RPMI7951 (cell line): ENCODE data around the gene DUSP28. TPM values are rescaled to one million over a fixed set of nuclear protein-coding genes. Genes with fewer than 3 reads are reported as not detected.

Source experiments
- DNase-seq: peaks from one replicate; pipeline ENCODE4 v3.0.0-alpha.2; 2012; ENCODE audit warnings: low read depth
- total RNA-seq: library from RNA; depleted of rRNA; stranded (reverse); fragments of >200 nt; shearing (Covaris generic); gene quantifications from 2 replicates; pipeline ENCODE4 v1.2.3, GENCODE V29; 2014

The DUSP28 gene
- total RNA-seq, 1 experiment from 2014 or later, result 5.3 TPM

DNA sequence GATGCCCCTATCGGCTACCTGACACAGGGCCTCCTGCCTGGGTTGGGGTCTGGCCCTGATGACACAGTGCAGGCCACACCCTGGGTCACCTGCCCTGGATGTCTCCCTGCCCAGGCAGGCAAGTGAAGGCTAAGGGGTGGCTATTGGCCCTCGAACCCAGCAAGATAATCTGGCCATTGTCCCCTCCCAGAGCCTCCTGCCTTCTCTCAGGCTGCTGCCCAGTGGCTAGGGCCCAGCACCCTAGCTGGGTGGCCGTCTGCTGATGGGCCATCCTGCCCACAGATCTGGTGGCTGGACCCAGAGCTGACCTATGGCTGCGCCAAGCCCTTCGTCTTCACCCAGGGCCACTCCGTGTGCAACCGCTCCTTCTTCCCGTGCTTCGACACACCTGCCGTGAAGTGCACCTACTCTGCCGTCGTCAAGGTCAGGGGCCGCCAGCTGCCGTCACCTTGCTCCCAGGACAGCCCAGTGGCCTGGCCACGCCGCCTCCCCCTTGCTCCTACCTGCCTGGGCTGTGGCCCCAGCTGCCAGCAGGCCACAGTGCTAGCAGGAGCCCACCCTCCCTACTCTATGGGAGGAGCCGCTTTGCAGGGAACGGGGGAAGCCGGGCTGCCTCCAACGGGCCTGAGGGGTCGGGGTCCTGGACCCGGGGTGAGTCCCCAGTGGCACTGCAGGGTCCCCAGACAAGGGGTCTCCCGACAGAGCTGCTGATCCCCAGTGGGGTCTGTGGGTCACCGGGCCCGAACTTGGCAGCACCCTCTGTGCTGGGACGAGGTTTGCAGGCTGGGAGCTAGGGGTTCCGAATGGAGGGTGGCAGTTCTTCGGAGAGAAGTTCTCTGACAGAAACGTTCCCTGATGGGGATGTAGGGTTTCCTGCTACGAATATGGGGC is 12.2 kb downstream of the DUSP28 start:
- no peak for DNase-seq

GRCh38 chr2:240573071-240573515 is 12.9 kb downstream of the DUSP28 start:
- DNase-seq, result no peak

DNA sequence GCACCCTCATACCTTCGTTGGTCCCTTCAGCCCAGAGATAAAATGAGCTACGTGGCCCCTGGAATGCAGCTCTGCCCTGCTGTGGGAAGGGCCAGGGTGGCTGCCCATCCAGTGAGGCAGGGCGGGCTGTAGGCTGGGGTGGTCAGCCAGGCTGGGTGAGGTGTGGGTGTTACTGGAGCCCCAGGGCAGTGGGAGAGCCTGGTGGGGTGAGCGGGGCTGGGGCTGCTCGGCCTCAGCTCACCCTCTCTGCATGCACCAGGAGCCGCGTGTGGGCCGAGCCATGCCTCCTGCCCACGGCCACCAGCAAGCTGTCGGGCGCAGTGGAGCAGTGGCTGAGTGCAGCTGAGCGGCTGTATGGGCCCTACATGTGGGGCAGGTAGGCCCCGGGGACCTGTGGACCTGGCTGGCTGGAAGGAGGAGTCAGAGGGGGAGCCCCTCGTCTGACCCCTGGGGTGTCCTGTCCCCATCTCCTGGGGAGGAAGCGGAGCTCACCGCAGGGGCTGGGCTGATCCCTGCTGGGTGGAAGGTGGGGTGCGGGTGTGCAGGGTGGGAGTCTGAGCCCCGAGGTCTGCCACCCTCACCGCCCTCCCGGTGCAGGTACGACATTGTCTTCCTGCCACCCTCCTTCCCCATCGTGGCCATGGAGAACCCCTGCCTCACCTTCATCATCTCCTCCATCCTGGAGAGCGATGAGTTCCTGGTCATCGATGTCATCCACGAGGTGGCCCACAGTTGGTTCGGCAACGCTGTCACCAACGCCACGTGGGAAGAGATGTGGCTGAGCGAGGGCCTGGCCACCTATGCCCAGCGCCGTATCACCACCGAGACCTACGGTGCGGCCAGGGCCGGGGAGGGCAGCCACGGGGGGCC is 13.6 kb downstream of the DUSP28 start:
- no peak for DNase-seq

- no peak for DNase-seq
These were observed 14.4 kb downstream of the DUSP28 start for GRCh38 chr2:240574386-240575100.

DNA sequence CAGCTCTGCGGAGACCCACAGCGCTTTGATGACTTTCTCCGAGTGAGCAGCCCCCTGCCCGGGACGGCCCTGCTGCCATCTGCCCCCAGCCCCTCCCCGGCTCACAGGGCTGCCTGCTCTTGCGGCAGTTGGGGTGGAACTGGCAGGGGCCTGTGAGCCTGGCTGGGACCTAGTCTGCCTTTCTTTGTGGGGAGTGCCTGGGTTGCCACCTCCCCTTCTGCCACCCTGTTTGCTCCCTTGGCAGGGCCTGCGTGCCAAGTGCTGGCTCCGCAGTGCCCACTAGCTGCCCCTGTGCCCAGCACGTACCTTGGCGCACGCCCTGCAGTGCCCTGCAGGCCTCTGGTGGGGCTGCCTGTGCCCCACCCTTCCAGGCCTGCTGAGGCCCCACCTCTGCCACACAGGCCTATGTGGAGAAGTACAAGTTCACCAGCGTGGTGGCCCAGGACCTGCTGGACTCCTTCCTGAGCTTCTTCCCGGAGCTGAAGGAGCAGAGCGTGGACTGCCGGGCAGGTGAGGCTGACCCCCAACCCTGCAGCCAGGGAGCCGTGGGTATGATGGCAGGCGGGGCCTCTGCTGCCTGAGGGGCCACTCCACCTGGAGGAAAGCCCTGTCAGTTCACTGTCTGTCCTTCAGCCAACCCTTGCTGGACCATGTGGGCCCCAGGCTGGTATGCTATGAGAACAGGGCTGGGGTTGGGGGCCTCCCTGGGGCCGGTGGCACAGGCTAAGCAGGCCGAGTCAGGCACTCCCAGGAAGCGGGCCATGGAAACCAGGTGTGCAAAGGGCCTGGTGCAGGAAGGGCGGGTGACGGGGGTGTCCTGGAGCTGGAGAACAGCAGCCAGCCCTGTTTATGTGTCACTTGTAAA is 15.2 kb downstream of the DUSP28 start:
- no peak for DNase-seq

DNA sequence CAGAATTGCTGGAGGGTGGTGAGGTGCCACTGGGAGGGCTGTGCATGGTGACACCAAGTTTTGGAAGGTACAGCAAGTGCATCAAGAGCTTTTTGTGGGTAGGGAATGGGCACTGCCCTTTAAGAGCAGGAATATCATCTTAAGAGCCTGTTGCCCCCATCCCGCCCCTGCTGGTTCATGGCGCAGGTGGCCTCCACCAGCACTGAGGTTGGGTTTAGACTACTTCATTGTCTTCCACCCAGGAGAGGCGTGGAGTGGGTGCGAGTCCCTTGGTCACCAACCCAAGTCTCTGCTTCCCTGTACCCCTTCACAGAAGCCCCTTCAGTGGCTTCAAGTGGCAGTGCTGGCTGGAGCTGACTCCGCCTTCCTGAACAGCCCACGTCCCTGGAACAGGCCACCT is 15.9 kb downstream of the DUSP28 start:
- DNase-seq, result no peak

DNA sequence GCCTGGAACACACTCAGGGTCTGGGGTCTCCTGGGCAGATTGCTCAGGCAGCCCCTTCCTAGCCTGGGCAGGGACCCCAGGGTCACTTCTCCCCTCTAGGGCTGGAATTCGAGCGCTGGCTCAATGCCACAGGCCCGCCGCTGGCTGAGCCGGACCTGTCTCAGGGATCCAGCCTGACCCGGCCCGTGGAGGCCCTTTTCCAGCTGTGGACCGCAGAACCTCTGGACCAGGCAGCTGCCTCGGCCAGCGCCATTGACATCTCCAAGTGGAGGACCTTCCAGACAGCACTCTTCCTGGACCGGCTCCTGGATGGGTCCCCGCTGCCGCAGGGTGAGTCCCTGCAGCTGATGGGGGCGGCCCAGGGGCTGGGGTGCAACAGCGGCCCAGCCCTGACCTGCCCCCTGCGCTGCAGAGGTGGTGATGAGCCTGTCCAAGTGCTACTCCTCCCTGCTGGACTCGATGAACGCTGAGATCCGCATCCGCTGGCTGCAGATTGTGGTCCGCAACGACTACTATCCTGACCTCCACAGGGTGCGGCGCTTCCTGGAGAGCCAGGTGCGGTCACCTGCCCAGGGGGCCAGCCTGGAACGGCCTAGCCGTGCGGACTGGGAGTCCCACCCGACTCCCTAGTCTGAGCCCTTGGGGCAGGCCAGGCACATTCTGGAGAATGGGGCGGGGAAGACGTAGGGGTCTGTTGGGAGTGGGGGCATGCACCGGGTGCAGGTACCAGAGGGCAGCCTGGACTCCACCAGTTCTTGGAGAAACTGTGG is 16.5 kb downstream of the DUSP28 start:
- DNase-seq, result no peak

DNA sequence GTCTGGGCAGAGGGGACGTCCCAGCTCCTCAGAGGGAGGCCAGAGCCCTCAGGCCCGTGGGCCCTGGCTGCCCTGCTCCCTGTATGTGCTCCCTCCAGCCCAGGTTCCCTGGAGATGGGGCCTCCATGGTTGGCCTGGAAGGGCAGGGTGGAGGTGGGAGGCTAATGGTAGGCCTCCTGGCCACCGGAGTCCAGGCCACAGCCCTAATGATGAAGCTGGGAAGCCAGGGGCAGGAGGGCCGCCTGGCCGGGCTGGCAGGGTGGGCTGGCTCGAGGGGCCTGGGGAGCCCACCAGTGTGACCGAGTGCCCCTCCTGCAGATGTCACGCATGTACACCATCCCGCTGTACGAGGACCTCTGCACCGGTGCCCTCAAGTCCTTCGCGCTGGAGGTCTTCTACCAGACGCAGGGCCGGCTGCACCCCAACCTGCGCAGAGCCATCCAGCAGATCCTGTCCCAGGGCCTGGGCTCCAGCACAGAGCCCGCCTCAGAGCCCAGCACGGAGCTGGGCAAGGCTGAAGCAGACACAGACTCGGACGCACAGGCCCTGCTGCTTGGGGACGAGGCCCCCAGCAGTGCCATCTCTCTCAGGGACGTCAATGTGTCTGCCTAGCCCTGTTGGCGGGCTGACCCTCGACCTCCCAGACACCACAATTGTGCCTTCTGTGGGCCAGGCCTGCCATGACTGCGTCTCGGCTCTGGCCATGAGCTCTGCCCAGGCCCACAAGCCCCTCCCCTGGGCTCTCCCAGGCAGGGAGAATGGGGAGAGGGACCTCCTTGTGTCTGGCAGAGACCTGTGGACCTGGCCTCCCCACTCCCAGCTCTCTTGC is 17.3 kb downstream of the DUSP28 start:
- DNase-seq, result no peak

DNA sequence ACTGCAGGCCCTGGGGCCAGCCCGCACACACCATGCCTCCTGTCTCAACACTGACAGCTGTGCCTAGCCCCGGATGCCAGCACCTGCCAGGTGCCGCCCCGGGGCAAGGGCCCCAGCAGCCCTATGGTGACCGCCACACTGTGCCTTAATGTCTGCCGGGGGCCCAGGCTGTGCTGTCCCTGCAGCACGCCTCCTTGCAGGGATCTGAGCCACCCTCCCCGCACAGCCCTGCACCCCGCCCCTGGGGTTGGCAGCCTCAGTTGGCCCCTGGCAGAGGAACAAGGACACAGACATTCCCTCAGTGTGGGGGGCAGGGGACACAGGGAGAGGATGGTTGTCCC is 17.9 kb downstream of the DUSP28 start:
- no peak for DNase-seq

DNA sequence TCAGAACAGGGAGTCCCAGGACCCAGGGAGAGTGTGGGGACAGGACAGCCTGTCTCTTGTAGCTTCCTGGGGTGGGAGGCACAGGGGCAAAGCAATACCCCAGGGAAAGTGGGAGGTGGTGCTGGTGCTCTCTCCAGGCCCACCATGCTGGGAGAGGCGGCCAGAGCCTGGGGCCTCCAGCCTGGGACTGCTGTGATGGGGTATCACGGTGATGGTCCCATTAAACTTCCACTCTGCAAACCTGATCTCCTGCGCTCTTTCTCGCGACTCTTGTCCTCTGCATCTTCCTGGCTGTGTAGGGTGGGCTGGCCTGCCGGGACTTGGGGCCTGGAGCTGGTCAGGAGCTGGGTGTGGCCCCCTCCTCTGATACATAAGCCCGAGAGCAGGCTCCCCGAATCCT is 18.3 kb downstream of the DUSP28 start:
- no peak for DNase-seq

- DNase-seq, result no peak
These were observed 19.1 kb downstream of the DUSP28 start for GRCh38 chr2:240579071-240579762.

DNA sequence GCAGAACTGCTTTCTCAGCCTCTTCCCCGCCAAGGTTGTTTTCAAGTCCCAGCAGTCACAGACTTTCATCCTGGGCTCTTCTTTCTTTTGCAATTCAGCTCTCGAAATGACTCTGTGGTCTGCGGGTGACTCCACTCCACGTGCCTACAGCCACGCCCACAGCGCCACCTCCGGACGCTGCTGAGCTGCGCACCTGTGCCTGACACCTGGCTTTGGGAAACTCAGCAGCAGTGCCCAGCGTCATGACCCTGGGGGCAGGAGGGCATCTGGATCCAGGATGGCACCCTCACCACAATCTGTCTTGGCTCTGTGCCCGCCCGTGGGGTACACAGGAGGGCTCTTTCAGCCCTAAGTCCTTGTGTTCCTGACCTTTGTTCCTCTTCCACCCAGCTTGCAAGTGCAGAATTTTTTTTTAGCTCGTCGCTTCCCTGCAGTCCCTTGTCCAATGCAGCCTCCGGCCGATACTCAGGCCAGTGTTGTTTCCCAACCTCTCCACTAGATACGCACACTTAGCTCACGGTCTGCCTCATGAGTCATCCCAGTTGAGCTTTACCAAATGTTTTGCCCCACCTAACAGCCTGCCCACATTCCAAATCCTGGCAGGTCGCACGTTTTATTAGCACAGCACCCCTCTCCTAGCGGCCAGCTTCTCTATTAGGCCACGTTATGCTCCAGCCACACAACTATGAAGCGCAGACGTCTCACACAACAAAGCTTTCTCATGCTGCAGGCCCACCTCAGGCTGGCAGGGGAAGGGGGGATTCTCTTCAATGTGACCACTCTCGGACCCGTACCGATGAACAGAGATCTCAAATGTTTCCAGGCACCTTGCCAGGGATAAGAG is 19.8 kb downstream of the DUSP28 start:
- peak; percentile 93 for DNase-seq

DNA sequence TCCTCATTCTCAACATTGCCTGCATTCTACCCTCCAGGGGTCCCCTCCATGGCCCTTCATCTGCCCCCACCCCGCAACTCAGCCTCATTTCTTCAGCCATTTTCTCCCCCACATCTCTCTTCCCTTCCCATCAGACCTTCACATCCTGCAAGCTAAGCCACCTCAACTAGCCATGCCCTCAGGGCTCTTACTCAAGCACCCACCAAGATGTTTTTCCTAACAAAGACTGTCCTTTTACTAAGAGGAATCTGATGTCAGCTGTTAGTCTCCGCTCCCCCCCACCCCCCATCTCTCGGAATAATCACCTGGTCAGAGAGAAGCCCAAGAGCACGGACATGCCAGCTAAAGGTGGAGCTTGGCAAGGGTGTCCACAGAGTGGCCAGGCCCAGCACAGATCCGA is 21.7 kb downstream of the DUSP28 start:
- peak; percentile 81 for DNase-seq

DNA sequence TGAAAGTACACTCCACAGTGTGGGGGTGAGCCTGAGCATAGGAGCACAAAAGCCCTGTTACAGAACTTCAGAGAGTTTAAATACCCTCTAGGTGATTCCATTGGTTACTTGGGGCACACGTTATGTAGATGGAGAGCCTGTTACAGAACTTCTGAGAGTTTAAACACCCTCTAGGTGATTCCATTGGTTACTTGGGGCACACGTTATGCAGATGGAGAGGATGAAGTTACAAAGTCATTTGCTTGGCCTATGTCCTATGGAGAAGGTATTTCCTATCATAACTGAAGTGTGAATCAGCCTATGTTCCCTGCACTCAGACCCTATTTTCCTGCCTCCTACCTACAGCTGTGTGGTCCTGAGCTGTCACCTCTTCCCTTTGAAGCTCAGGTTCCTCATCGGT is 22.6 kb downstream of the DUSP28 start:
- no peak for DNase-seq

DNA sequence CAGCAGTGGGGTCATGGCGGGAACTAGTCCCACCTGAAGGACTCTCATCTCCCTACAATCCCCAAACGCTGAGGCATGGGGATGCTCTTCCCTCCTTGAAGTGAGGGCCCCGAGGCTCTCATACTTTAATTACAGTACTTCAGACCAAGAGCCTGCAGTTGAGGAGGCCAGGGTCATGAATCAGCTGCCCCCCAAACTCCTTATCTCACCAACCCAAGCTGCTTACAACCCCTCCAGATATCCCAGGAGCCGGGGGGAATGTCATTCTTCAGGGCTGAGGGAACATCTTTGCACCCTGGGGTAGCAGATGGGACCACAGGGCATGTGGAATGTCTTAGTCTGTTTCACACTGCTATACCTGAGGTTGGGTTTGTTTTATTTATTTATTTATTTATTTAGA is 23.6 kb downstream of the DUSP28 start:
- DNase-seq, result no peak

DNA sequence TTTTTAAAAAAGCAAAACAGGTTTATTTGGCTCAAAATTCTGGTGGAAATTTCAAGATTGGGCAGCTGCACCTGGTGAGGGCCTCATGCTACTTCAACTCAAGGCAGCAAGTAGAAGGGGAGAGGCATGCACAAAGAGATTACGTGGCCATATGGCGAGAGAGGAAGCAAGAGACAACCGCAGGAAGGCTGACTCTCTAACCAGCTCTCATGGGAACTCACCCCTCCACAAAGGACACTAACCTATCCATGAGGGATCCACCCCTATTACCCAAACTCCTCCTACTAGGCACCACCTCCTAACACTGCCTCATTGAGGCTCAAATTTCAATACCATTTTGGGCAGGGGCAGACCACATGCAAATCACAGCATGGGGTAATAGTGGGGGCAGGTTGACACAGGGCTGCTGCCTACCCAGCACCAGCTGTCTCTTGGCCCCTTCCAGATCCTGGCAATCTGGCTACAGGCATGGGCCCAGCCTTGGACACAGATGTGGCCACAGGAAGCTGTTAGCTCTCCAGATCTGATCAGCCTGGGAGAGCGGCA is 24.4 kb downstream of the DUSP28 start:
- peak; percentile 73 for DNase-seq

DNA sequence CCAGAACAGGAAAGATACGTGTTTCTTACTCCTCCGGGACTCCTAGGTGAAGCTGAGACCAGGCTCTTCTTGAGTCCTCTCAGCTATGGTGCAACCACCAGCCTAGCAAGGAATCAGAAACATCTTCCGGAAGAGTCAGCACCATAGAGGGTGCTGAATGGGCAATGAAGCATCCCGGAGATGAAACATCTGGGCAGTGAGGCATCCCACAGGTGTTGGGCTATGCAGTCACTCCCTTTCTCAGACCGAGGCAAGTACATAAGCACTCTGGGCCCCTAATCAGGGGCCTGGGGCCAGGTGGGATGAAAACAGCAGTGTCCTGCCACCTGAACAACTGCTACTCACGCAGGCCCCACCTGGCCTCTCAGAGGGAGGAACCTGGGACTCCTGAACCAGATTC is 24.9 kb downstream of the DUSP28 start:
- DNase-seq, result no peak
